ENCODE data around the gene PPM1D.
"Not testable (repeated sequence)": the region's sequence is repeated elsewhere in the genome, so short reads cannot be mapped to it uniquely, and the experiment has no call there.

The PPM1D gene

DNA sequence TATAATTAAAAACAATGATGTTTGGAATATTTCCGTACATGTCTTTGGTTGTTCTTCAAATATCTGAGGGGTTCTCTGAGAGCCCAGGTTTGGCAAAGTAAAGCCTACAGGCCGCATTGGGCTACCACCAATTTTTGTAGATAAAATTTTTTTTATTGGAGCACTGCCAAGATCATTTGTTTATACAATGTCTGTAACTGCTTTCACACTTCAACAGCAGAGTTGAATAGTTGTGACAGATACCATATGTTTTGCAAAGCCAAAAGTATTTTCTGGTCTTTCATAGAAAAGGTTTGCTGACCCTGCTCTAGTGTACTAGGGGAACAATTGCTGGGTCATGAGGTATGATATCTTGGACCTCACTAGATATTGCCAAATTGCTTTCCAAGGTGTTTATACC is 10.5 kb downstream of the PPM1D start:
- H3K4me1 ChIP-seq = peaks cover 12% of the 10 kb centered on the region
- H3K4me2 ChIP-seq (ENCODE audit: low read length) = no peak overlapping the region
- no peaks in the 10 kb centered on the region for H3K27me3 ChIP-seq (ENCODE audit: control insufficient read depth, insufficient read depth, low read length)
- TF ChIP-seq, protein P1, sequence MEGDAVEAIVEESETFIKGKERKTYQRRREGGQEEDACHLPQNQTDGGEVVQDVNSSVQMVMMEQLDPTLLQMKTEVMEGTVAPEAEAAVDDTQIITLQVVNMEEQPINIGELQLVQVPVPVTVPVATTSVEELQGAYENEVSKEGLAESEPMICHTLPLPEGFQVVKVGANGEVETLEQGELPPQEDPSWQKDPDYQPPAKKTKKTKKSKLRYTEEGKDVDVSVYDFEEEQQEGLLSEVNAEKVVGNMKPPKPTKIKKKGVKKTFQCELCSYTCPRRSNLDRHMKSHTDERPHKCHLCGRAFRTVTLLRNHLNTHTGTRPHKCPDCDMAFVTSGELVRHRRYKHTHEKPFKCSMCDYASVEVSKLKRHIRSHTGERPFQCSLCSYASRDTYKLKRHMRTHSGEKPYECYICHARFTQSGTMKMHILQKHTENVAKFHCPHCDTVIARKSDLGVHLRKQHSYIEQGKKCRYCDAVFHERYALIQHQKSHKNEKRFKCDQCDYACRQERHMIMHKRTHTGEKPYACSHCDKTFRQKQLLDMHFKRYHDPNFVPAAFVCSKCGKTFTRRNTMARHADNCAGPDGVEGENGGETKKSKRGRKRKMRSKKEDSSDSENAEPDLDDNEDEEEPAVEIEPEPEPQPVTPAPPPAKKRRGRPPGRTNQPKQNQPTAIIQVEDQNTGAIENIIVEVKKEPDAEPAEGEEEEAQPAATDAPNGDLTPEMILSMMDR (IDR thresholded peaks at IDR 0.05) = no peak
- H3K27ac ChIP-seq = no peak overlapping the region
- H3K9me3 ChIP-seq (ENCODE audit: control insufficient read depth, low read length) = no peaks in the 10 kb centered on the region
- no peak overlapping the region for H3K9ac ChIP-seq
- H3K36me3 ChIP-seq (ENCODE audit: control insufficient read depth, insufficient read depth, low read length) = no peaks in the 10 kb centered on the region
- no peak overlapping the region for H2AFZ ChIP-seq
- H3K4me3 ChIP-seq (ENCODE audit: low read depth, low read length) = no peak overlapping the region
- H3K79me2 ChIP-seq = peaks cover 58% of the 10 kb centered on the region

DNA sequence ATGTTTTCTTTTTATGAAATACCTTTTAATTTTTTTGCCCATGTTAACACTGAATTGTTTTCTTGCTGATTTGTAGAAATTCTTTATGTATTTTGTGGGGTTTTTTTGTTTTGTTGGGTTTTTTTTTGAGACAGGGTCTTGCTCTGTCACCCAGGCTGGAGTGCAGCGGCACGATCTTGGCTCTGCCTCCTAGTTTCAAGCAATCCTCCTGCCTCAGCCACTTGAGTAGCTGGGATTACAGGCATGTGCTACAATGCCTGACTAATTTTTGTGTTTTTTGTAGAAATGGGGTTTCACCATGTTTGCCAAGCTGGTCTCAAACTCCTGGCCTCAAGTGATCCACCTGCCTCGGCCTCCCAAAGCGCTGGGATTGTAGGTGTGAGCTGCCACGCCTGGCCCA is 11.3 kb downstream of the PPM1D start:
- Histone ChIP-seq H3K4me1 (peaks cover 12% of the 10 kb centered on the region), H3K79me2 (peaks cover 58% of the 10 kb centered on the region)
- H3K9ac ChIP-seq; H3K27ac ChIP-seq; H3K9me3 ChIP-seq (ENCODE audit: control insufficient read depth, low read length); H3K4me2 ChIP-seq (ENCODE audit: low read length); H3K4me3 ChIP-seq (ENCODE audit: low read depth, low read length); H2AFZ ChIP-seq; H3K36me3 ChIP-seq (ENCODE audit: control insufficient read depth, insufficient read depth, low read length); H3K27me3 ChIP-seq (ENCODE audit: control insufficient read depth, insufficient read depth, low read length): not testable (repeated sequence)

DNA sequence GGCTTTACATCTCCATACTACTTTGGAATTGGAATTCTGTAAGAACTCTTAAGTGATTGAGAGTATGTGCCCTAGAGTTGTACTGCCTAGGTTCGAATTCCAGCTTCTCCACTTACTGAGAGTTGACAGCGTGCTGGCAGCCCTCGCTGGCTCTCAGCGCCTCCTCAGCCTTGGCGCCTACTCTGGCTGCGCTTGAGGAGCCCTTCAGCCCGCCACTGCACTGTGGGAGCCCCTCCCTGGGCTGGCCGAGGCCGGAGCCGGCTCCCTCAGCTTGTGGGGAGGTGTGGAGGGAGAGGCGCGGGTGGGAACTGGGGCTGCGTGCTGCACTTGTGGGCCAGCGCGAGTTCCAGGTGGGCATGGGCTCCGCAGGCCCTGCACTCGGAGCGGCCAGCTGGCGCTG is 13.3 kb downstream of the PPM1D start:
- Histone ChIP-seq H3K36me3 (ENCODE audit: control insufficient read depth, insufficient read depth, low read length) (no peaks in the 10 kb centered on the region), H3K4me1 (peaks cover 12% of the 10 kb centered on the region), H3K4me2 (ENCODE audit: low read length) (no peak overlapping the region), H3K27me3 (ENCODE audit: control insufficient read depth, insufficient read depth, low read length) (no peaks in the 10 kb centered on the region), H2AFZ (no peak overlapping the region), H3K27ac (no peak overlapping the region), H3K4me3 (ENCODE audit: low read depth, low read length) (no peak overlapping the region), H3K9me3 (ENCODE audit: control insufficient read depth, low read length) (no peaks in the 10 kb centered on the region), H3K9ac (no peak overlapping the region), H3K79me2 (peaks cover 54% of the 10 kb centered on the region)
- TF ChIP-seq, protein P1 (IDR thresholded peaks at IDR 0.05) = no peak

DNA sequence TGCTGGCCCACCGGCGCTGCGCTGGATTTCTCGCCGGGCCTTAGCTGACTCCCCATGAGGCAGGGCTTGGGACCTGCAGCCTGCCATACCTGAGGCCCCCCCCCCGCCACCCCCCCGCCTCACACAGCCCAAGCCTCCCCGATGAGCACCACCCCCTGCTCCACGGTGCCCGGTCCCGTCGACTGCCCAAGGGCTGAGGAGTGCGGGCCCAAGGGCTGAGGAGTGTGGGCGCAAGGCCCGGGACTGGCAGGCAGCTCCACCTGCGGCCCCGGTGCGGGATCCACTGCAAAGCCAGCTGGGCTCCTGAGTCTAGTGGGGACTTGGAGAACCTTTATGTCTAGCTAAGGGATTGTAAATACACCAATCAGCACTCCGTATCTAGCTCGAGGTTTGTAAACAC is 13.8 kb downstream of the PPM1D start:
- not testable (repeated sequence) for H3K27ac ChIP-seq; H3K4me2 ChIP-seq (ENCODE audit: low read length); H3K27me3 ChIP-seq (ENCODE audit: control insufficient read depth, insufficient read depth, low read length); H2AFZ ChIP-seq; H3K4me3 ChIP-seq (ENCODE audit: low read depth, low read length); H3K36me3 ChIP-seq (ENCODE audit: control insufficient read depth, insufficient read depth, low read length); H3K9me3 ChIP-seq (ENCODE audit: control insufficient read depth, low read length); H3K9ac ChIP-seq
- Histone ChIP-seq H3K79me2 (peaks cover 54% of the 10 kb centered on the region), H3K4me1 (peaks cover 12% of the 10 kb centered on the region)

DNA sequence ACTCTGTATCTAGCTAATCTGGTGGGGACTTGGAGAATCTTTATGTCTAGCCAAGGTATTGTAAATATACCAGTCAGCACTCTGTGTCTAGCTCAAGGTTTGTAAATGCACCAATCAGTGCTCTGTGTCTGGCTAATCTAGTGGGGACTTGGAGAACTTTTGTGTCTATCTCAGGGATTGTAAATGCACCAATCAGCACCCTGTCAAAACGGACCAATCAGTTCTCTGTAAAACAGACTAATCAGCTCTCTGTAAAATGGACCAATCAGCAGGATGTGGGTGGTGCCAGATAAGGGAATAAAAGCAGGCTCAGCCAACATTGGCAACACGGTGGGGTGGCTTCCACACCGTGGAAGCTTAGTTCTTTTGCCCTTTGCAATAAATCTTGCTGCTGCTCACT is 14.3 kb downstream of the PPM1D start:
- not testable (repeated sequence) for H3K9ac ChIP-seq; H3K4me2 ChIP-seq (ENCODE audit: low read length); H3K27ac ChIP-seq; H3K27me3 ChIP-seq (ENCODE audit: control insufficient read depth, insufficient read depth, low read length); H2AFZ ChIP-seq; H3K36me3 ChIP-seq (ENCODE audit: control insufficient read depth, insufficient read depth, low read length); H3K9me3 ChIP-seq (ENCODE audit: control insufficient read depth, low read length); H3K4me3 ChIP-seq (ENCODE audit: low read depth, low read length)
- Histone ChIP-seq H3K79me2 (peaks cover 50% of the 10 kb centered on the region), H3K4me1 (peaks cover 12% of the 10 kb centered on the region)

DNA sequence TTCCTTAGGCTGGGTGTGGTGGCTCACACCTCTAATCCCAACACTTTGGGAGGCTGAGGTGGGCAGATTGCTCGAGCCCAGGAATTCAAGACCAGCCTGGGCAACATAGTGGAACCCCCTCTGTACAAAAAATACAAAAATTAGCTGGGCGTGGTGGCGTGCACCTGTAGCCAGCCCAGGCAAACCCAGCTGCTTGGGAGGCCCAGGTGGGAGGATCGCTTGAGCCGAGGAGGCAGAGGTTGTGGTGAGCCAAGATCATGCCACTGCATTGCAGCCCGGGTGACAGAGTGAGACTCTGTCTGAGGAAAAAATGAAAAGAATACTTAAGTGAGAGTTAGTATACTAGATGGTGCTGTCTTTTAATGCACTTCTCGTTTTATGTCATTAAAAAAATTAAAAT is 15.1 kb downstream of the PPM1D start:
- Histone ChIP-seq H3K4me2 (ENCODE audit: low read length) (no peak overlapping the region), H3K4me1 (peaks cover 12% of the 10 kb centered on the region), H3K9ac (no peak overlapping the region), H3K4me3 (ENCODE audit: low read depth, low read length) (no peak overlapping the region), H3K9me3 (ENCODE audit: control insufficient read depth, low read length) (no peaks in the 10 kb centered on the region), H2AFZ (no peak overlapping the region), H3K27ac (no peak overlapping the region), H3K27me3 (ENCODE audit: control insufficient read depth, insufficient read depth, low read length) (no peaks in the 10 kb centered on the region), H3K36me3 (ENCODE audit: control insufficient read depth, insufficient read depth, low read length) (no peaks in the 10 kb centered on the region), H3K79me2 (peaks cover 48% of the 10 kb centered on the region)
- TF ChIP-seq, protein P1 (IDR thresholded peaks at IDR 0.05) = no peak

Measured in parathyroid adenoma (tissue), 2 donors.